ENCODE data around the gene UBE2U.

DNA sequence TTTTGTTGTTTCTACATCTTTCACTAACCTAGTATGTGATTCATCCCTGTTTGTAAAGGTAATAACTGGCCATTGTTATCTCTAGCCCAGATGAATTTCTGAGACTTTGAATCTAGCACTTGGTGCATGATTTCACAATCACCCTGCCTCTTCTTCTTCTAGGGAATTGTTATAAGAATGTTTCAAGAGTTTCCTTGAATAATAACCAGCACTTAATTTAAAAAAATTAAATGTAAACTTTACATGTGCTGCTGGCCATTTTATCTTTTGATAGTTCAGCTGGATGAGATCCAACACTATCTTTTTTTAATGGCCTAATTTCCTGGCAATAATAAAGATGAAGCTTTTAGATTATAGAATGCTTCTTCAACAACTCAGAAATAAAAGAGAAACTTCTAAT is 31.8 kb downstream of the UBE2U start:
- TF ChIP-seq CTCF (IDR thresholded peaks at IDR 0.05; ENCODE audit: poor library complexity, severe bottlenecking) (no peak), EZH2 (IDR thresholded peaks at IDR 0.05; ENCODE audit: borderline replicate concordance, insufficient read depth, low read length, poor library complexity, severe bottlenecking) (no peak), REST (IDR thresholded peaks at IDR 0.05; ENCODE audit: borderline replicate concordance) (no peak), SMC3 (conservative IDR thresholded peaks at IDR 0.05; ENCODE audit: poor library complexity) (no peak), TAF1 (IDR thresholded peaks at IDR 0.05; ENCODE audit: low read depth) (no peak), EP300 (conservative IDR thresholded peaks at IDR 0.05; ENCODE audit: poor library complexity, severe bottlenecking) (no peak), POLR2AphosphoS5 (IDR thresholded peaks at IDR 0.05) (no peak), MXI1 (conservative IDR thresholded peaks at IDR 0.05; ENCODE audit: poor library complexity, severe bottlenecking) (no peak), RAD21 (conservative IDR thresholded peaks at IDR 0.05) (no peak)
